H9 (cell line): ENCODE measurements around the gene TAS2R1. TPM values are rescaled to one million over a fixed set of nuclear protein-coding genes. Genes with fewer than 3 reads are reported as not detected.

Source experiments
- DNase-seq: peaks from one replicate; pipeline ENCODE4 v3.0.0-alpha.2; 2017
- H2AFZ ChIP-seq: one replicate; pipeline ENCODE4 v1.6.1; 2013; ENCODE audit warnings: mild to moderate bottlenecking, low read length, control low read depth, moderate library complexity
- H2AK5ac ChIP-seq: 2 replicates; pipeline ENCODE4 v1.6.1; 2013; ENCODE audit warnings: low read length, control low read depth, mixed read lengths; ENCODE audit not compliant: insufficient read length
- H2BK120ac ChIP-seq: one replicate; pipeline ENCODE4 v1.6.1; 2013; ENCODE audit warnings: low read depth, mild to moderate bottlenecking, low read length, control low read depth, inconsistent platforms; ENCODE audit not compliant: poor library complexity, severe bottlenecking
- H2BK12ac ChIP-seq: 2 replicates; pipeline ENCODE4 v1.6.1; 2013; ENCODE audit warnings: low read length, control low read depth, mixed read lengths, low read depth; ENCODE audit not compliant: insufficient read length
- H2BK15ac ChIP-seq: 2 replicates; pipeline ENCODE4 v1.6.1; 2013; ENCODE audit warnings: low read depth, low read length, control low read depth
- H2BK20ac ChIP-seq: one replicate; pipeline ENCODE4 v1.6.1; 2013; ENCODE audit warnings: low read depth, mild to moderate bottlenecking, low read length, control low read depth, inconsistent platforms; ENCODE audit not compliant: poor library complexity, severe bottlenecking
- H2BK5ac ChIP-seq: 2 replicates; pipeline ENCODE4 v1.6.1; 2013; ENCODE audit warnings: low read length, control low read depth, mixed read lengths; ENCODE audit not compliant: insufficient read length
- H3K14ac ChIP-seq: 2 replicates; pipeline ENCODE4 v1.6.1; 2013; ENCODE audit warnings: low read length, control low read depth; ENCODE audit not compliant: insufficient read depth
- H3K18ac ChIP-seq: 2 replicates; pipeline ENCODE4 v1.6.1; 2013; ENCODE audit warnings: low read depth, mild to moderate bottlenecking, mixed read lengths, low read length, control low read depth; ENCODE audit not compliant: insufficient read length
- H3K23ac ChIP-seq: 2 replicates; pipeline ENCODE4 v1.6.1; 2013; ENCODE audit warnings: low read length, control low read depth, mixed read lengths, low read depth; ENCODE audit not compliant: insufficient read length
- H3K23me2 ChIP-seq: 2 replicates; pipeline ENCODE4 v1.6.1; 2013; ENCODE audit warnings: low read depth, mild to moderate bottlenecking, mixed read lengths, low read length, control low read depth; ENCODE audit not compliant: insufficient read length, poor library complexity, severe bottlenecking
- H3K27ac ChIP-seq: 2 replicates; pipeline ENCODE4 v1.5.1; 2013; ENCODE audit warnings: low read length, control low read depth, mixed read lengths, low read depth; ENCODE audit not compliant: insufficient read length
- H3K27me3 ChIP-seq: 2 replicates; pipeline ENCODE4 v1.6.1; 2013; ENCODE audit warnings: low read length, control low read depth, inconsistent platforms; ENCODE audit not compliant: insufficient read depth
- H3K4ac ChIP-seq: 2 replicates; pipeline ENCODE4 v1.6.1; 2013; ENCODE audit warnings: low read depth, mild to moderate bottlenecking, control low read depth, inconsistent platforms, low read length, moderate library complexity
- H3K4me1 ChIP-seq: 2 replicates; pipeline ENCODE4 v1.6.1; 2013; ENCODE audit warnings: low read length, control low read depth, inconsistent platforms; ENCODE audit not compliant: insufficient read depth
- H3K4me2 ChIP-seq: 2 replicates; pipeline ENCODE4 v1.6.1; 2013; ENCODE audit warnings: low read length, control low read depth, mixed read lengths; ENCODE audit not compliant: insufficient read length, insufficient read depth
- H3K56ac ChIP-seq: 2 replicates; pipeline ENCODE4 v1.6.1; 2013; ENCODE audit warnings: low read depth, mild to moderate bottlenecking, mixed read lengths, low read length, control low read depth; ENCODE audit not compliant: insufficient read length
- H3K79me1 ChIP-seq: 2 replicates; pipeline ENCODE4 v1.6.1; 2013; ENCODE audit warnings: low read depth, mild to moderate bottlenecking, moderate library complexity, low read length, control low read depth, inconsistent platforms; ENCODE audit not compliant: insufficient read depth, poor library complexity, severe bottlenecking
- H3K79me2 ChIP-seq: 2 replicates; pipeline ENCODE4 v1.6.1; 2013; ENCODE audit warnings: low read length, control low read depth, inconsistent platforms; ENCODE audit not compliant: insufficient read depth
- H3K9ac ChIP-seq: 2 replicates; pipeline ENCODE4 v1.6.1; 2013; ENCODE audit warnings: low read length, control low read depth, mixed read lengths; ENCODE audit not compliant: insufficient read length; ENCODE audit errors: extremely low read depth
- H3K9me3 ChIP-seq: one replicate; pipeline ENCODE4 v1.6.1; 2013; ENCODE audit warnings: low read depth, low read length, inconsistent platforms; ENCODE audit not compliant: control insufficient read depth
- H3T11ph ChIP-seq: one replicate; pipeline ENCODE4 v1.6.1; 2013; ENCODE audit warnings: mild to moderate bottlenecking, low read length, control low read depth, inconsistent platforms
- H4K20me1 ChIP-seq: one replicate; pipeline ENCODE4 v1.6.1; 2013; ENCODE audit not compliant: control insufficient read depth, insufficient read length, insufficient read depth
- H4K5ac ChIP-seq: 2 replicates; pipeline ENCODE4 v1.6.1; 2013; ENCODE audit warnings: low read depth, mild to moderate bottlenecking, mixed read lengths, low read length, control low read depth; ENCODE audit not compliant: insufficient read length
- H4K8ac ChIP-seq: replicated peaks from 2 replicates; pipeline ENCODE4 v1.6.1; 2013; ENCODE audit warnings: low read length, control low read depth, mixed read lengths, low read depth; ENCODE audit not compliant: insufficient read length
- H4K91ac ChIP-seq: 2 replicates; pipeline ENCODE4 v1.6.1; 2013; ENCODE audit warnings: low read depth, mild to moderate bottlenecking, moderate library complexity, mixed read lengths, low read length, control low read depth; ENCODE audit not compliant: insufficient read length
- H3K27ac Mint-ChIP-seq, 3 experiments: 2 replicates in 2 of 3; 3 replicates in 1 of 3; pipeline ENCODE4 v1.8.0; 2020 to 2021; ENCODE audit warnings: mixed read lengths in 3 of 3, mild to moderate bottlenecking in 1 of 3, moderate library complexity in 1 of 3
- H3K27me3 Mint-ChIP-seq: 2 replicates; pipeline ENCODE4 v1.8.0; 2021; ENCODE audit warnings: low read depth, mild to moderate bottlenecking, moderate library complexity, mixed read lengths
- H3K36me3 Mint-ChIP-seq, 3 experiments: 2 replicates in 2 of 3; 3 replicates in 1 of 3; pipeline ENCODE4 v1.8.0; 2020 to 2021; ENCODE audit warnings: low read depth in 3 of 3, mixed read lengths in 3 of 3; ENCODE audit not compliant: insufficient read depth in 1 of 3
- H3K4me1 Mint-ChIP-seq, 2 experiments: 2 replicates each; pipeline ENCODE4 v1.8.0; 2020; ENCODE audit warnings: mixed read lengths in 2 of 2
- H3K4me3 Mint-ChIP-seq, 2 experiments: 2 replicates in 1 of 2; 3 replicates in 1 of 2; pipeline ENCODE4 v1.8.0; 2020 to 2021; ENCODE audit warnings: mild to moderate bottlenecking in 2 of 2, mixed read lengths in 2 of 2, moderate library complexity in 1 of 2
- H3K9me3 Mint-ChIP-seq, 2 experiments: 2 replicates in 1 of 2; 3 replicates in 1 of 2; pipeline ENCODE4 v1.8.0; 2020; ENCODE audit warnings: mild to moderate bottlenecking in 2 of 2, mixed read lengths in 2 of 2, moderate library complexity in 1 of 2
- CTCF ChIP-seq: fragments of 200-600 bp; sonication (generic); conservative IDR thresholded peaks from 3 replicates; pipeline ENCODE4 v1.8.0; 2021; ENCODE audit warnings: antibody characterized with exemption, mild to moderate bottlenecking
- WGBS: extraction: QIAGEN DNeasy Blood & Tissue Kit; methylation state at CpG from one replicate; pipeline ENCODE4 v1.1.7; 2013; ENCODE audit warnings: missing lambda C conversion rate, low lambda C conversion rate, mixed read lengths; ENCODE audit not compliant: insufficient read length; ENCODE audit errors: extremely low coverage; 5-methylcytosine and 5-hydroxymethylcytosine counted together
- total RNA-seq: library from RNA; stranded (reverse); gene quantifications from 2 replicates; pipeline ENCODE4 v1.2.1, GENCODE V29; 2021

TAS2R1 gene
- total RNA-seq, 1 experiment from 2014 or later = not detected

GRCh38 chr5:9596824-9597223 lies 33.3 kb downstream of the TAS2R1 start:
- Histone ChIP-seq H4K91ac (no peak overlapping the region), H4K5ac (no peak overlapping the region), H3K23ac (no peak overlapping the region), H3T11ph (no peak overlapping the region), H3K4me2 (no peak overlapping the region), H2BK20ac (no peak overlapping the region), H2BK5ac (no peak overlapping the region), H3K79me2 (no peaks in the 10 kb centered on the region), H3K27ac (no peak overlapping the region), H2BK15ac (no peak overlapping the region), H2BK12ac (no peak overlapping the region), H3K4me1 (peaks cover 4% of the 10 kb centered on the region; the same call in 1 of the 2 replicates), H3K18ac (no peak overlapping the region), H3K9me3 (no peaks in the 10 kb centered on the region), H3K9ac (no peak overlapping the region), H3K14ac (no peak overlapping the region), H4K20me1 (no peaks in the 10 kb centered on the region), H2AK5ac (no peak overlapping the region), H3K56ac (no peak overlapping the region), H3K27me3 (no peaks in the 10 kb centered on the region), H2AFZ (no peak overlapping the region), H3K4ac (no peak overlapping the region), H3K23me2 (no peaks in the 10 kb centered on the region), H3K79me1 (no peaks in the 10 kb centered on the region), H4K8ac (no peak overlapping the region), H2BK120ac (no peak overlapping the region)
- peak overlapping the region in 1 of 2 experiments; percentile 9; a peak in 1 of 5 replicates for H3K4me3 Mint-ChIP-seq
- H3K9me3 Mint-ChIP-seq = no peaks in the 10 kb centered on the region; a peak in 1 of 5 replicates
- no peak for TF ChIP-seq CTCF
- no peak for DNase-seq
- H3K36me3 Mint-ChIP-seq = no peaks in the 10 kb centered on the region
- WGBS = no CpG with 5 or more reads among the region's 4 CpGs
- peak overlapping the region in 1 of 3 experiments; percentile 80; a peak in 1 of 7 replicates for H3K27ac Mint-ChIP-seq
- H3K27me3 Mint-ChIP-seq = no peaks in the 10 kb centered on the region
- H3K4me1 Mint-ChIP-seq = peaks cover 26 to 47% of the 10 kb centered on the region in 2 experiments
